Dermis lymphatic vessel endothelial cell (primary cell): ENCODE measurements around the gene KMO. TPM values are rescaled to one million over a fixed set of nuclear protein-coding genes. Genes with fewer than 3 reads are reported as not detected.

Source experiments
- total RNA-seq: library from RNA; depleted of rRNA; stranded (reverse); fragments of >200 nt; gene quantifications from 2 replicates; pipeline ENCODE4 v1.2.1, GENCODE V29; 2014

The KMO gene
- not detected in 2 replicates for total RNA-seq

DNA sequence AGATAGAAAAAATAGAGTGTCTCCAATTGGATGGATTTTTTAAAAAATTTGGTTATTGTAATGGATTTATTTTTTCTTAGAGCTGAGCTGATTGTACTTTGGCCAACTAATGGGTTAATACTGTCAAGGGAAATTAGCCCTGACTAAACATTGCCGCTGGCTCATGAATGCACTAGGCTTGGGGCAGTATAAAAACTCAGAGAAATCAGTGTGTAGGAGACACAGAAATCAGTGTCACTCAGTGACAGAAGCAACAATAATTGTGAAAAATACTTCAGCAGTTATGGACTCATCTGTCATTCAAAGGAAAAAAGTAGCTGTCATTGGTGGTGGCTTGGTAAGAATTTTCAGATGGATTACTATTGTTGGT, at the start of gene KMO:
KMO (plus strand) TSS at position 217 of the 370 bp plus-strand sequence; CDS start at position 284, 67 bp downstream.

DNA sequence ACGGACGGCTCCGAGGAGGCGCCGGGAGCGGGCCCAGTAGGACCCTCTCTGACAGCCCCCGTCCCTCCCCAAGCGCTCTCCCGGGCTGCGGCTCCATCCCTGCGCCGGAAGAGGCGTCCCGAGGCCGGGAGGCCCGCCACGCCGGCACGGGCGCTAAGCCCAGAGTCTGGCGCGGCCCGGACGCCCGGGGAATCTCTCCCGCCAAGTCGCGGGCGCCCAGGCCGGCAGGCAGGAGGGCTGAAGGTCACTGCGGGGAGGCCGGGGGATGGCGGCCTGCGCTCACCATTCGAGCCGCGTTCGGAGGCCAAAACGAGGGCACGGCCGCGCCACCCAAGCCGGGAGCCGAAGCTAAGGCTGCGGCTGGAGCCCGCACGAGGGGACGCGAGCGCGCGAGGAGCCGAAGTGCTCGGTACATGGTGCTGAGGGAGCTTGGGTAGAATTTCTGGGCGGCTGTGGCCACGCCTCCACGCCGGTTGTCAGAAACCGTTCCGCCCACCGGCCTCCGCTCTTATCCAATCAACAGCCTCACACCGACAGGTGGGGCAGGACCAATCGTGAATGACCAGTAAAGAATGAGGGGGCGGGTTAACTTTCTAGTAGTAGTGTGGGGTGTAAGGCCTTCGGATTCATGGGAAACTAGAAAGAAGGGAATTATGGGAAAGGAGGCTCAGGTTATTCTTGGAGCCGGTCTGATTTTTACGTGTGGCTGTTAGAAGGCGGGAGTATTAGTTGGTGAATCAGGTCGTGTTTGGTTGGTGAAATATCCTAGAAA, 12.7 kb upstream of the KMO start, which contains the start of gene FH:
FH (minus strand) TSS at position 448 of the 772 bp plus-strand sequence; CDS start at position 415, 33 bp downstream.

GRCh38 chr1:241640149-241640866, 108.1 kb downstream of the KMO start, which contains the start of the genes CHML and OPN3:
Gene CHML, minus strand, starts transcription at chr1:241640369. Its CDS starts 4,603 bp downstream, at chr1:241635766.
Gene OPN3, minus strand, starts transcription at chr1:241640369. Its CDS starts 115 bp downstream, at chr1:241640254.

Other genes starting within 250 kb of the KMO start
- gene RGS7, start 175.2 kb upstream of the KMO start, total RNA-seq = 0.09 and 0.11 TPM in 2 replicates
- gene FH, start 12.6 kb upstream of the KMO start, total RNA-seq = 52.7 and 81.2 TPM in 2 replicates
- gene CHML, start 108.0 kb downstream of the KMO start, total RNA-seq = 10.3 and 14.0 TPM in 2 replicates
- gene OPN3, start 108.0 kb downstream of the KMO start, total RNA-seq = 16.6 and 20.7 TPM in 2 replicates
- under 0.01 TPM in 1 of 2 replicates, not detected in the other for gene WDR64, start 119.9 kb downstream of the KMO start, total RNA-seq